Astrocyte (in vitro differentiated cells and primary cell): ENCODE results near the gene CBX2.

Source experiments
- CTCF ChIP-seq: IDR thresholded peaks from 2 replicates; pipeline ENCODE4 v1.5.1; 2011; ENCODE audit warnings: low read depth, mild to moderate bottlenecking, inconsistent platforms, low read length, moderate library complexity; ENCODE audit not compliant: insufficient read depth
- EZH2 ChIP-seq: IDR thresholded peaks from 2 replicates; pipeline ENCODE4 v1.6.1; 2012; ENCODE audit warnings: mild to moderate bottlenecking, low read length, inconsistent platforms; ENCODE audit not compliant: insufficient read depth

GRCh38 chr17:79829457-79829856 is 51.5 kb downstream of the CBX2 start:
- TF ChIP-seq CTCF = no peak
- no peak for TF ChIP-seq EZH2
